ENCODE data around the gene SLC38A3. TPM values are rescaled to one million over a fixed set of nuclear protein-coding genes. Genes with fewer than 3 reads are reported as not detected.

SLC38A3 gene
- total and polyA plus RNA-seq, 9 of the 15 experiments (the other 6 are each of a cell fraction or from before 2014, with no cell fraction given) = 0.09 to 0.38 (median 0.16) TPM; not detected in 6

DNA sequence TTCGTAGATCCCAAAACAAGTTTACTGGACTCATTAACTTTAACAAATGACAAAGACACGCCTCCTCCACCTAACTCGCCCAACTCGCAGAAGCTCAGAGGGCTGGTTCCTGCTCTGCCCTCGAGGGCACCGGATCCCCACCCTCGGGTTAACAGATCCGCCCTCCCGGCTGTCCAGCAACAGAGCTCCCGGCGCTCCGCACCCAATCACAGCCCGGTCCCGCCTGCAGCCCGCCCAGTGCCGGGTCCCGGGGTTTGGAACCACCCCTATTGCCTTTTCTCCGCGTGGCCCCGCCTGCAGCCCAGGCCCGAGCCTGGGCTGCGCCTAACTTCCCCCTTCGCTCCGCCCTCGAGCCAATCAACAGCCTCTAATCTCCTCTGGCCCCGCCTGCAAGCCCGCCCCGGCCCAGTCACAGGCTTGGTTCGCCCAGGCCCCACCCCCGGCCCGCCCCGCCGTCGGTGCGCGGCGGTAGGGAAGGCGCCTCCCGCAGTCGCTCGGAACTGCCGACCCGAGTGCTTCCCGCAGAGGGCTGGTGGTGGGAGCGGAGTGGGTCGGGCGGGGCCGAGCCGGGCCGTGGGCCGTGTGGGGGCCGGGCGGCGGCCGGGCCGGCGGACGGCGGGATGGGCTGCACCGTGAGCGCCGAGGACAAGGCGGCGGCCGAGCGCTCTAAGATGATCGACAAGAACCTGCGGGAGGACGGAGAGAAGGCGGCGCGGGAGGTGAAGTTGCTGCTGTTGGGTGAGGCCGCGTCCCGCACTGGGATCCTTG, 30.8 kb downstream of the SLC38A3 start, which contains the start of gene GNAI2 (continued):
- TF ChIP-seq, protein P1, sequence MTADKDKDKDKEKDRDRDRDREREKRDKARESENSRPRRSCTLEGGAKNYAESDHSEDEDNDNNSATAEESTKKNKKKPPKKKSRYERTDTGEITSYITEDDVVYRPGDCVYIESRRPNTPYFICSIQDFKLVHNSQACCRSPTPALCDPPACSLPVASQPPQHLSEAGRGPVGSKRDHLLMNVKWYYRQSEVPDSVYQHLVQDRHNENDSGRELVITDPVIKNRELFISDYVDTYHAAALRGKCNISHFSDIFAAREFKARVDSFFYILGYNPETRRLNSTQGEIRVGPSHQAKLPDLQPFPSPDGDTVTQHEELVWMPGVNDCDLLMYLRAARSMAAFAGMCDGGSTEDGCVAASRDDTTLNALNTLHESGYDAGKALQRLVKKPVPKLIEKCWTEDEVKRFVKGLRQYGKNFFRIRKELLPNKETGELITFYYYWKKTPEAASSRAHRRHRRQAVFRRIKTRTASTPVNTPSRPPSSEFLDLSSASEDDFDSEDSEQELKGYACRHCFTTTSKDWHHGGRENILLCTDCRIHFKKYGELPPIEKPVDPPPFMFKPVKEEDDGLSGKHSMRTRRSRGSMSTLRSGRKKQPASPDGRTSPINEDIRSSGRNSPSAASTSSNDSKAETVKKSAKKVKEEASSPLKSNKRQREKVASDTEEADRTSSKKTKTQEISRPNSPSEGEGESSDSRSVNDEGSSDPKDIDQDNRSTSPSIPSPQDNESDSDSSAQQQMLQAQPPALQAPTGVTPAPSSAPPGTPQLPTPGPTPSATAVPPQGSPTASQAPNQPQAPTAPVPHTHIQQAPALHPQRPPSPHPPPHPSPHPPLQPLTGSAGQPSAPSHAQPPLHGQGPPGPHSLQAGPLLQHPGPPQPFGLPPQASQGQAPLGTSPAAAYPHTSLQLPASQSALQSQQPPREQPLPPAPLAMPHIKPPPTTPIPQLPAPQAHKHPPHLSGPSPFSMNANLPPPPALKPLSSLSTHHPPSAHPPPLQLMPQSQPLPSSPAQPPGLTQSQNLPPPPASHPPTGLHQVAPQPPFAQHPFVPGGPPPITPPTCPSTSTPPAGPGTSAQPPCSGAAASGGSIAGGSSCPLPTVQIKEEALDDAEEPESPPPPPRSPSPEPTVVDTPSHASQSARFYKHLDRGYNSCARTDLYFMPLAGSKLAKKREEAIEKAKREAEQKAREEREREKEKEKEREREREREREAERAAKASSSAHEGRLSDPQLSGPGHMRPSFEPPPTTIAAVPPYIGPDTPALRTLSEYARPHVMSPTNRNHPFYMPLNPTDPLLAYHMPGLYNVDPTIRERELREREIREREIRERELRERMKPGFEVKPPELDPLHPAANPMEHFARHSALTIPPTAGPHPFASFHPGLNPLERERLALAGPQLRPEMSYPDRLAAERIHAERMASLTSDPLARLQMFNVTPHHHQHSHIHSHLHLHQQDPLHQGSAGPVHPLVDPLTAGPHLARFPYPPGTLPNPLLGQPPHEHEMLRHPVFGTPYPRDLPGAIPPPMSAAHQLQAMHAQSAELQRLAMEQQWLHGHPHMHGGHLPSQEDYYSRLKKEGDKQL (CRISPR knock-in tag; IDR thresholded peaks at IDR 0.05; ENCODE audit: borderline replicate concordance) = no peak
- TF ChIP-seq, protein P2, sequence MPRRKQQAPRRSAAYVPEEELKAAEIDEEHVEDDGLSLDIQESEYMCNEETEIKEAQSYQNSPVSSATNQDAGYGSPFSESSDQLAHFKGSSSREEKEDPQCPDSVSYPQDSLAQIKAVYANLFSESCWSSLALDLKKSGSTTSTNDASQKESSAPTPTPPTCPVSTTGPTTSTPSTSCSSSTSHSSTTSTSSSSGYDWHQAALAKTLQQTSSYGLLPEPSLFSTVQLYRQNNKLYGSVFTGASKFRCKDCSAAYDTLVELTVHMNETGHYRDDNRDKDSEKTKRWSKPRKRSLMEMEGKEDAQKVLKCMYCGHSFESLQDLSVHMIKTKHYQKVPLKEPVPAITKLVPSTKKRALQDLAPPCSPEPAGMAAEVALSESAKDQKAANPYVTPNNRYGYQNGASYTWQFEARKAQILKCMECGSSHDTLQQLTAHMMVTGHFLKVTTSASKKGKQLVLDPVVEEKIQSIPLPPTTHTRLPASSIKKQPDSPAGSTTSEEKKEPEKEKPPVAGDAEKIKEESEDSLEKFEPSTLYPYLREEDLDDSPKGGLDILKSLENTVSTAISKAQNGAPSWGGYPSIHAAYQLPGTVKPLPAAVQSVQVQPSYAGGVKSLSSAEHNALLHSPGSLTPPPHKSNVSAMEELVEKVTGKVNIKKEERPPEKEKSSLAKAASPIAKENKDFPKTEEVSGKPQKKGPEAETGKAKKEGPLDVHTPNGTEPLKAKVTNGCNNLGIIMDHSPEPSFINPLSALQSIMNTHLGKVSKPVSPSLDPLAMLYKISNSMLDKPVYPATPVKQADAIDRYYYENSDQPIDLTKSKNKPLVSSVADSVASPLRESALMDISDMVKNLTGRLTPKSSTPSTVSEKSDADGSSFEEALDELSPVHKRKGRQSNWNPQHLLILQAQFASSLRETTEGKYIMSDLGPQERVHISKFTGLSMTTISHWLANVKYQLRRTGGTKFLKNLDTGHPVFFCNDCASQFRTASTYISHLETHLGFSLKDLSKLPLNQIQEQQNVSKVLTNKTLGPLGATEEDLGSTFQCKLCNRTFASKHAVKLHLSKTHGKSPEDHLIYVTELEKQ (CRISPR knock-in tag; IDR thresholded peaks at IDR 0.05) = no peak
- TF ChIP-seq ZNF696 (CRISPR knock-in tag; conservative IDR thresholded peaks at IDR 0.05) = no peak
- TF ChIP-seq RNF2 (IDR thresholded peaks at IDR 0.05) = no peak
- TF ChIP-seq ZKSCAN1 (IDR thresholded peaks at IDR 0.05; ENCODE audit: low read depth, low read length) = no peak
- TF ChIP-seq NEUROD1 (IDR thresholded peaks at IDR 0.05; ENCODE audit: borderline replicate concordance, low read depth, low read length, partially characterized antibody) = no peak
- TF ChIP-seq TAF15 (IDR thresholded peaks at IDR 0.05; ENCODE audit: low read depth, low read length) = no peak
- TF ChIP-seq SMAD3 (CRISPR knock-in tag; conservative IDR thresholded peaks at IDR 0.05) = no peak
- TF ChIP-seq CREB1 (IDR thresholded peaks at IDR 0.05) = no peak
- TF ChIP-seq CREB1 (CRISPR knock-in tag; IDR thresholded peaks at IDR 0.05) = 0 out of 2 replicates have a peak, but pooled peaks have one; percentile 4
- no peak for TF ChIP-seq ZNF57 (CRISPR knock-in tag; IDR thresholded peaks at IDR 0.05)
- TF ChIP-seq SOX6 (IDR thresholded peaks at IDR 0.05) = no peak
- TF ChIP-seq, protein P3, sequence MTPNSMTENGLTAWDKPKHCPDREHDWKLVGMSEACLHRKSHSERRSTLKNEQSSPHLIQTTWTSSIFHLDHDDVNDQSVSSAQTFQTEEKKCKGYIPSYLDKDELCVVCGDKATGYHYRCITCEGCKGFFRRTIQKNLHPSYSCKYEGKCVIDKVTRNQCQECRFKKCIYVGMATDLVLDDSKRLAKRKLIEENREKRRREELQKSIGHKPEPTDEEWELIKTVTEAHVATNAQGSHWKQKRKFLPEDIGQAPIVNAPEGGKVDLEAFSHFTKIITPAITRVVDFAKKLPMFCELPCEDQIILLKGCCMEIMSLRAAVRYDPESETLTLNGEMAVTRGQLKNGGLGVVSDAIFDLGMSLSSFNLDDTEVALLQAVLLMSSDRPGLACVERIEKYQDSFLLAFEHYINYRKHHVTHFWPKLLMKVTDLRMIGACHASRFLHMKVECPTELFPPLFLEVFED (CRISPR knock-in tag; conservative IDR thresholded peaks at IDR 0.05) = no peak
- TF ChIP-seq MAFG (tag; conservative IDR thresholded peaks at IDR 0.05) = no peak
- TF ChIP-seq, protein P4, sequence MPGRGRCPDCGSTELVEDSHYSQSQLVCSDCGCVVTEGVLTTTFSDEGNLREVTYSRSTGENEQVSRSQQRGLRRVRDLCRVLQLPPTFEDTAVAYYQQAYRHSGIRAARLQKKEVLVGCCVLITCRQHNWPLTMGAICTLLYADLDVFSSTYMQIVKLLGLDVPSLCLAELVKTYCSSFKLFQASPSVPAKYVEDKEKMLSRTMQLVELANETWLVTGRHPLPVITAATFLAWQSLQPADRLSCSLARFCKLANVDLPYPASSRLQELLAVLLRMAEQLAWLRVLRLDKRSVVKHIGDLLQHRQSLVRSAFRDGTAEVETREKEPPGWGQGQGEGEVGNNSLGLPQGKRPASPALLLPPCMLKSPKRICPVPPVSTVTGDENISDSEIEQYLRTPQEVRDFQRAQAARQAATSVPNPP (IDR thresholded peaks at IDR 0.05; ENCODE audit: borderline replicate concordance, insufficient read depth, insufficient read length) = no peak
- TF ChIP-seq MYBL2 (IDR thresholded peaks at IDR 0.05; ENCODE audit: low read depth) = no peak
- no peak for TF ChIP-seq MYBL2 (CRISPR knock-in tag; IDR thresholded peaks at IDR 0.05; ENCODE audit: borderline replicate concordance)

Measured in K562 (cell line).